ENCODE results near the gene EPHA1. TPM values are rescaled to one million over a fixed set of nuclear protein-coding genes. Genes with fewer than 3 reads are reported as not detected.

Gene EPHA1
- under 1 TPM in 2 of 4 donors, not detected in 2; 0.17 to 0.23 TPM for total RNA-seq

DNA sequence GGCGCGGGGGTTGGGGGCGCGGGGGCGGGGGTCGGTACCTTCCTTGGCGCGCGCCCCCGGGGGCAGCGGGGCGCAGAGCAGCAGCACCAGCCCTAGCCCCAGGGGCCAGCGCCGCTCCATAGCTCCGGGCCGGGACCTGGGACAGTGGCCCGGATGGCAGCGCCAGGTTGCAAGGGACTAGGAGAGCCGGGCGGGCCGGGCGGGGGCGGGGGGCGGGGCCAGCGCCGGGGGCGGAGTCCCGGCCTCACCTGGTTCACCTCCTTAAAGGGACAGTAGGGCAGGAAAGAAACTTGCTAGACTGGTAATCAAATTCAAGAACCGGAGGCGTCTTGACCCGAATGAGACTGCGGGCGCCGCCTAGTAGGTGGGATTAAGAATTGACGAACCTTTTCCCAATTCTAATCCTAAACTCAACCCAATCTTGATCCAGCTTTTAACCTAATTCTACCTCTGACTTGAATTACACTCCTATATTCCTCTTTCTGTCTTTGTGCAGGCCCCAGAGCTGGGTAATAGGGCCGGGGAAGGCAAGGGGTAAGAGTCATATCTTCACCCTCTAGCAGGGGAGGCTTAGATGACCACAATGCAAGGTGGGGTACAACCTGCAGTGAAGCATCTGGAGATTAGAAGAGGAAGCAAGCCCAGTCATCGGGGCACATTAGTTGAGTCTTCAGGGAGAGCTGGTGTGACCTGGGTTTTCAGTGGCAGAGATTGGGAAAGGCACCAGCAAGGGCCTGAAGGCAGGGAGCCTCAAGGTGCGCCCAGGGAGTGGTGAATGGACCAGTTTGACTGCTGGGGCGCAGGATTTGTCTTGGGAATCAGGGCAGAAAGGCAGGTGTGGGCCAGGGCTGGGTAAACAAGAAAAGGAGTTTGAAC, at the start of gene EPHA1:
Gene EPHA1 (minus strand): TSS at position 171 of the 876 bp plus-strand sequence. CDS start 51 bp downstream, at position 120.
- intact Hi-C loops (cut with DNase I) = no loop called here
- peak within 1 kb of the TSS; percentile 4 to 40 (median 24) for H3K4me3 ChIP-seq
- no peaks in the 10 kb centered on the region for H3K9me3 ChIP-seq
- no peaks in the 10 kb centered on the region for H3K36me3 ChIP-seq
- WGBS = 22% methylated on average over 13 of the region's 39 CpGs
- H3K27ac ChIP-seq (replicated peaks in 1 of 4) = no peak within 1 kb of the TSS
- H3K27me3 ChIP-seq = no peaks in the 10 kb centered on the region
- DNase-seq (ENCODE audit: extremely low spot score) = no peak
- no peak for TF ChIP-seq POLR2AphosphoS5 (IDR thresholded peaks at IDR 0.05)
- no peak for TF ChIP-seq POLR2A (IDR thresholded peaks at IDR 0.05; ENCODE audit: low read depth)
- TF ChIP-seq CTCF (IDR thresholded peaks at IDR 0.05) = peak in 2 of 3 experiments; percentile 8 to 36
- TF ChIP-seq EP300 (IDR thresholded peaks at IDR 0.05) = no peak
- H3K4me1 ChIP-seq = peaks cover 16 to 46% (median 42%) of the 10 kb centered on the region in 4 donors

GRCh38 chr7:143458263-143458662, 49.6 kb upstream of the EPHA1 start:
- Histone ChIP-seq H3K4me1 (no peaks in the 10 kb centered on the region), H3K36me3 (no peaks in the 10 kb centered on the region), H3K27ac (replicated peaks in 1 of 4) (no peak overlapping the region), H3K27me3 (no peaks in the 10 kb centered on the region), H3K4me3 (no peak overlapping the region), H3K9me3 (no peaks in the 10 kb centered on the region)
- WGBS = 71% methylated on average over 3 of the region's 3 CpGs
- intact Hi-C loops (cut with DNase I) = no loop called here
- TF ChIP-seq EP300 (IDR thresholded peaks at IDR 0.05) (no peak), POLR2AphosphoS5 (IDR thresholded peaks at IDR 0.05) (no peak), CTCF (IDR thresholded peaks at IDR 0.05) (no peak), POLR2A (IDR thresholded peaks at IDR 0.05; ENCODE audit: low read depth) (no peak)
- no peak for DNase-seq (ENCODE audit: extremely low spot score)

DNA sequence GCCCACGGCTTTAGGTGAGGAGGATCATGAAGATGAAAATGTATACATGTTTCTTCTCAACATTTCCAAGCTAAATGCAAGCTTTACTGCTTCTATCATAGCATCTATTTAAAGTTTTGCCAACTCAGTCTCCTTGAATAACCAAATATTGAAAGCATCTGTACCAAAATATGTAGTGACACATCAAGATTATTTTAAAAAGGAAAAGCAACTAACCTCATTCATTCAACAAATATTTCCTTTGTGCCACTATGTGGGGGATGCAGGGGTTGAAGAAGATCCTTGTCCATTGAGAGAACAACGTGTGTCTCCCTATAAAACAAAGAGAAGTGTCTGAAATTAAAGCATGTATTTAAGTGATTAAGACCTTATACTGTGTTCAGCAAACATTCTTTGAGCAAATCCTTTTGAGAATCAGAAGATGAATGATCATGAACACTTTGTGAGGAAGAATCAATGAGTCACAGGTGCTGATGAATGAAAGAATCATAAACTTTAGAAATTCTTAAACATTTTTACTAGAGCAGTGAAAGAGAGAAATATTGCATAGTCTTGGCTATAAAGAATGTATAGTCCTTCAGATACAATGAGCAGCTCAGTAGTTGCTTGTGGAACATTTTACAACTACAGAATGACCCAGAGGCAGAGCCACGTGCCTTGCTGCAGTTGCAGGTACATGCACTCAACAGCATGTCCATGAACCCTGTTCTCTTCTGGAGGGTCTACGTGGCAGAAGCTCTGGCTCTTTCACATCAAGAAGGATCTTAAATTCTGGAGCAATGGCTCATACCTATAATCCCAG, 48.5 kb upstream of the EPHA1 start:
- intact Hi-C loops (cut with DNase I) = no loop called here
- no peaks in the 10 kb centered on the region for H3K27me3 ChIP-seq
- H3K27ac ChIP-seq (replicated peaks in 1 of 4) = no peak overlapping the region
- DNase-seq (ENCODE audit: extremely low spot score) = peak; percentile 50
- TF ChIP-seq POLR2AphosphoS5 (IDR thresholded peaks at IDR 0.05) (no peak), EP300 (IDR thresholded peaks at IDR 0.05) (no peak), CTCF (IDR thresholded peaks at IDR 0.05) (no peak), POLR2A (IDR thresholded peaks at IDR 0.05; ENCODE audit: low read depth) (no peak)
- no peaks in the 10 kb centered on the region for H3K9me3 ChIP-seq
- 80% methylated on average over 4 of the region's 4 CpGs for WGBS
- no peaks in the 10 kb centered on the region for H3K36me3 ChIP-seq
- H3K4me3 ChIP-seq = no peak overlapping the region
- no peaks in the 10 kb centered on the region for H3K4me1 ChIP-seq

- DNase-seq (ENCODE audit: extremely low spot score) = no peak
- no peaks in the 10 kb centered on the region for H3K36me3 ChIP-seq
- intact Hi-C loops (cut with DNase I) = no loop called here
- no peaks in the 10 kb centered on the region for H3K4me1 ChIP-seq
- 87% methylated on average over 4 of the region's 4 CpGs for WGBS
- no peaks in the 10 kb centered on the region for H3K9me3 ChIP-seq
- H3K4me3 ChIP-seq = no peak overlapping the region
- no peak for TF ChIP-seq POLR2A (IDR thresholded peaks at IDR 0.05; ENCODE audit: low read depth)
- TF ChIP-seq EP300 (IDR thresholded peaks at IDR 0.05) = no peak
- TF ChIP-seq CTCF (IDR thresholded peaks at IDR 0.05) = no peak
- no peak overlapping the region for H3K27ac ChIP-seq (replicated peaks in 1 of 4)
- no peaks in the 10 kb centered on the region for H3K27me3 ChIP-seq
Observed at GRCh38 chr7:143455942-143456341, 47.3 kb upstream of the EPHA1 start.
